ENCODE data around the gene CTDSPL.

The CTDSPL gene

DNA sequence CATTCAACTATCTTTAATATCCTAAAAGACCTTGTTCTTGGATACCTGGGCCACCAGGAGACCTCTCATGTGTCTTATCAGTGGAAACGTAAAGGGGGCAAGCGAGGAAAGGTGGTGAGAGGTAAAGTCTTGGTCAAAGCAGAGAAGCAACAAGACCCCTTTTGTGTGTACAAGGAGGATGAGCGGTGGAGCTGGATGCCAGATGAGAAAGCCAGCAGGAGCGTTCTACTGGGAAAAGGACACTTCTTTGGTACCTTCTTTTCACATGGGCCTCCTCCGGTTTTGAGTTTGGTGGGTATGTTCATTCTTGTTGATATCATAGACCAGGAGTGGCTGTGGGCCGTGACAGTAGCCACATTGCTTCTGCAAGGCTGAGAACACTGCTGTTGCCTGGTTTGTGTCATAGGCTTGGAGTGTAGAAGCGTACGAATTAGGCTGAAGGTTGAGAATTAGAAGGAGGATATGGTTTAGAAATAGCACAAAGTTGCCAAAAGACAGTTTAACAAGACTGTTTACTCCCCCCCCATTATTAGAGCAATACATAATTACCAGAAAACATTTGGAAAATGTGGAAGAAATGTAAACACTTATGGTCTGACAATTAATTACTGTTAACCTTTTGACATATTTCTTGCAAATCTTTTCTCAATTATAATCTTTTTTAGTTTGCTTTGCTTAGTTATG, 82.1 kb downstream of the CTDSPL start:
- DNase-seq (ENCODE audit: low read depth), result no peak
- no peak overlapping the region for H3K4me3 ChIP-seq (ENCODE audit: low read depth, low read length)
- TF ChIP-seq, protein P1, sequence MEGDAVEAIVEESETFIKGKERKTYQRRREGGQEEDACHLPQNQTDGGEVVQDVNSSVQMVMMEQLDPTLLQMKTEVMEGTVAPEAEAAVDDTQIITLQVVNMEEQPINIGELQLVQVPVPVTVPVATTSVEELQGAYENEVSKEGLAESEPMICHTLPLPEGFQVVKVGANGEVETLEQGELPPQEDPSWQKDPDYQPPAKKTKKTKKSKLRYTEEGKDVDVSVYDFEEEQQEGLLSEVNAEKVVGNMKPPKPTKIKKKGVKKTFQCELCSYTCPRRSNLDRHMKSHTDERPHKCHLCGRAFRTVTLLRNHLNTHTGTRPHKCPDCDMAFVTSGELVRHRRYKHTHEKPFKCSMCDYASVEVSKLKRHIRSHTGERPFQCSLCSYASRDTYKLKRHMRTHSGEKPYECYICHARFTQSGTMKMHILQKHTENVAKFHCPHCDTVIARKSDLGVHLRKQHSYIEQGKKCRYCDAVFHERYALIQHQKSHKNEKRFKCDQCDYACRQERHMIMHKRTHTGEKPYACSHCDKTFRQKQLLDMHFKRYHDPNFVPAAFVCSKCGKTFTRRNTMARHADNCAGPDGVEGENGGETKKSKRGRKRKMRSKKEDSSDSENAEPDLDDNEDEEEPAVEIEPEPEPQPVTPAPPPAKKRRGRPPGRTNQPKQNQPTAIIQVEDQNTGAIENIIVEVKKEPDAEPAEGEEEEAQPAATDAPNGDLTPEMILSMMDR (IDR thresholded peaks at IDR 0.05; ENCODE audit: insufficient read depth, low read depth, low read length, missing control alignments), result no peak

DNA sequence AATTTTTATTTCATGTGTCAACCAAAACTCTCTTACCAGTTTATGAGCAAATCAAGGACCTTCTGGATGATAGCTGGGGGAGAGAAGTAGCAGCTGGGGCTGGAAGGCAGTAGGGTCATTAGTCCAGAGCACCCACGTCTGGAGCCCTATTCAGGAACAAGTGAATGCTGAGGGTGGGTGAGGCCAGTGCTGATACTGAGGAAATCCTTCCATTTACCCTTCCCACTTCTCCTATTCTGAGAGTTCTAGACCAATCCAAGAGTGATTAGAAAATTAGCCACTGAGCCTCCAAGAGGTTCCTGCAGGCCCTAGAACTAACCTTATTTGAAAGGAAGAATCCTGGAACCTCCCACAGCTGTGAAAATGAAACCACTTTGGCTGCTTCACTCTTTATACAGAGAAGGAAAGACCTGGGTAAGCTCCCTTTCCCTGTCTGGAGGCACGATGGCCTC, 82.7 kb downstream of the CTDSPL start:
- DNase-seq (ENCODE audit: low read depth), result no peak
- no peak overlapping the region for H3K4me3 ChIP-seq (ENCODE audit: low read depth, low read length)

DNA sequence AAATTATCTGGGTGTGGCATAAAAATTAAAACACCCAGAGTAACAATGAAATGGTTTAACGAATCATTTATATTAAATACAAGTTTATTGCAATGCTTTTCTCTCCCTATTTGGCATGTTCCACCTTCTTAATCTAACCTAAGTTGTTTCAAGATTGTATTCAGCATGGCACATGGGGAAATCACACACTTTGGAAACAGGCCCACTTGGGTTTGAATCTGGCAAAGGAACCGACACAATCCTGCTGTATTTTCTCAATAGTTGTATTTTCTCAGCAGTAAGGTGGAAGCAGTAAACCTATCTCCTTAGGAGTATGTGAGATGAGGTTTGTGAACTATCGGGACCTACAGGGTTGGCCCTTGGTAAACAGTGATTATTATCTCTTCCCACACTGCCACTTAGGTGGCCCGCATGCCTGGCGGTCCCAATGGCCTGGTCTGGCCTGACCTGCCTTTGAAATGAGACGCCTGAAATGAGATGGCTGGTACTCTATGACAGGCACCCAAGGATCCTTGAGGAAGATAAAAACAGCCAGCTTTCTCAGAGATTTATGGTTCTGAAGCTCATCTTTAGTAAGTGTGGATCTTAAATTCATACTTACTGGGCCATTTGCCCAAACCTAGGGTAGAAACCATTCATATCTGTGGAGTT, 83.6 kb downstream of the CTDSPL start:
- no peak overlapping the region for H3K4me3 ChIP-seq (ENCODE audit: low read depth, low read length)

More for the DNA sequence above, 82.7 kb downstream of the CTDSPL start:
- TF ChIP-seq, protein P1 (IDR thresholded peaks at IDR 0.05; ENCODE audit: insufficient read depth, low read depth, low read length, missing control alignments), result no peak

DNA sequence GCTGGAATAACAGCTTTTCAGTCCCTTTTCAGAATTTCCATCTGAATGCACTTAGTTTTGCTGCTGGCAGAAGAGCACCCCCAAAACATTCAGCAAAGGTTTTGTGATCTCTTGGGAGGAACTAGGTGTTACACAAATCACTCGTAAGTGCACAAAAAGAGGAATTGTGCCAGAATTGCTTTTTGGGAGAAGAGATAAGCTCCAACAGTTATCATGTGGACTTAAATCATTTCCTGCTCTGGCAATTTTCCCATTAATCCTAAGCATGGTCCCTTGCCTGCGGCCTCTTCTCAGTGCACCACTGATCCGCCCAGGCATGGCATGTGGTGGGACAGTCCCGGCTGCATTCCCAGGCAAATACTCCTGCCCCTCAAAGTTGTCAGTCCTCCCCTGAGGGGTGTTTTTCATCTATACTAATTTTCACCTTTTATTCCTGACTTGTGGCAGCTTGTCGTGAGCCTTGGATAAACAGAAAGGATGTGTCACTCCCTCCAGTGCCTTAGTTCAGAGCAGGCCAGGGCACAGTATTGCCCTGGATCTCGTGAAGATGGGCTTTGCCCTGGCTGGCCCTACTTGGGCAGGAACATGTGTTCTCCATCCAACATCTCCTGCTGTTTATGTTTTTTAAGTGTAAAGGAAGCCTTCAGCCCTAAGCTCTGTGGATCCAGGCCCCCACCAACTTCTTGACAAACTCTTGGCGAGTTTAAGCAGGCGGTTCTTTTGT, 84.3 kb downstream of the CTDSPL start:
- TF ChIP-seq, protein P1 (IDR thresholded peaks at IDR 0.05; ENCODE audit: insufficient read depth, low read depth, low read length, missing control alignments), result no peak
- no peak overlapping the region for H3K4me3 ChIP-seq (ENCODE audit: low read depth, low read length)
- DNase-seq (ENCODE audit: low read depth), result no peak

More for the DNA sequence above, 83.6 kb downstream of the CTDSPL start:
- TF ChIP-seq, protein P1 (IDR thresholded peaks at IDR 0.05; ENCODE audit: insufficient read depth, low read depth, low read length, missing control alignments), result no peak
- DNase-seq (ENCODE audit: low read depth), result no peak

DNA sequence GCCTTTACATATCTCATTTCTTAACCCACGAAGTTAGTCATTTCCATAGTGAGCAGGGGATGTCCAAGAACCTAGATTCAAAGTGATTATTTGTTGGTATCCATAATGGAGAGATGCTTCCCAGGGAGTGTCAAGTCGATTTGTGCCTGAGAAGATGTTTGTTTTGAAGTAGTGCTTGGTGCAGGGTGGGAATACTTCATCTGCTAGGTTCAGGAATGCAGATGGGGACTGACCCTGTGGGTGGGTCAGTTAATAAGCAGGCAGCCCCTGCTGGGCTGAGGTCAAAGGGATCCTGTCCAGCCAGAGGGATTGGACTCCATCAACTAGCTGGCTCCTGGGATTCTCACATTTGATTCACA, 84.8 kb downstream of the CTDSPL start:
- no peak for DNase-seq (ENCODE audit: low read depth)
- H3K4me3 ChIP-seq (ENCODE audit: low read depth, low read length), result no peak overlapping the region
- TF ChIP-seq, protein P1 (IDR thresholded peaks at IDR 0.05; ENCODE audit: insufficient read depth, low read depth, low read length, missing control alignments), result no peak

DNA sequence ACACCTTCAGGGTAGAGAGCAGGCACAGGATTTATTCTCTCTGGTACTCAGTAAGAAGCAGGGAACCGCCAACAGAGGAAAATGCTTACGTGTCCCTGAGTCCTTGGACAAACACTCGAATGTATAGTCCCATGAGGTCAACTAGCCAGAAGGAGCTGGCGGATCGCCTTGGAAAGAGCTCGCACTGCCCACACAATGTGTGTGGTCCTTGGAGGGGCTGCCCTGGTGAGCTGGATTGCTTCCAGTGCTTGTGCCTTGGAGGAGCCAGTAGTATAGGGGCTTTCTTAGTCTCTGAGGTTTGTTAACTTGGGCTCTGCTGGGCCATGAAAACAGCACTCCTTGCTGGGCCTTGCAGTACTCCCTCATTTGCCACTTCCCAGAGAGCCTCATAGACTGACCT, 88.2 kb downstream of the CTDSPL start:
- DNase-seq (ENCODE audit: low read depth), result no peak
- TF ChIP-seq, protein P1 (IDR thresholded peaks at IDR 0.05; ENCODE audit: insufficient read depth, low read depth, low read length, missing control alignments), result no peak
- no peak overlapping the region for H3K4me3 ChIP-seq (ENCODE audit: low read depth, low read length)
